Glutamatergic neuron (in vitro differentiated cells): ENCODE results near the gene MAZ. TPM values are rescaled to one million over a fixed set of nuclear protein-coding genes. Genes with fewer than 3 reads are reported as not detected.

Experiments
- total RNA-seq: library from RNA; stranded (reverse); fragmentation: NEBNext Ultra II Directional; extraction: Animal tissue kit (Norgen Biotek cat#: 25700); gene quantifications from one replicate; pipeline ENCODE4 v1.2.1, GENCODE V29; 2021; ENCODE audit not compliant: unreplicated experiment

Gene MAZ
- total RNA-seq, 1 donor from 2014 or later = 369 TPM

Other genes starting within 250 kb of the MAZ start
- gene SPN, start 143.3 kb upstream of the MAZ start, total RNA-seq = 0.27 TPM
- gene QPRT, start 127.3 kb upstream of the MAZ start, total RNA-seq = 34.7 TPM
- not detected for gene C16orf54, start 60.5 kb upstream of the MAZ start, total RNA-seq
- not detected for gene ZG16, start 28.3 kb upstream of the MAZ start, total RNA-seq
- gene KIF22, start 15.8 kb upstream of the MAZ start, total RNA-seq = 31.9 TPM
- gene PRRT2, start 5.7 kb downstream of the MAZ start, total RNA-seq = 91.0 TPM
- 110 TPM for gene PAGR1, start 9.6 kb downstream of the MAZ start, total RNA-seq
- gene MVP, start 13.9 kb downstream of the MAZ start, total RNA-seq = 82.7 TPM
- gene CDIPT, start 56.7 kb downstream of the MAZ start, total RNA-seq = 71.0 TPM
- gene SEZ6L2, start 93.0 kb downstream of the MAZ start, total RNA-seq = 176 TPM
- gene ASPHD1, start 94.0 kb downstream of the MAZ start, total RNA-seq = 56.4 TPM
- 18.4 TPM for gene KCTD13, start 119.7 kb downstream of the MAZ start, total RNA-seq
- gene TMEM219, start 155.6 kb downstream of the MAZ start, total RNA-seq = 88.0 TPM
- 58.5 TPM for gene TAOK2, start 167.3 kb downstream of the MAZ start, total RNA-seq
- gene HIRIP3, start 189.1 kb downstream of the MAZ start, total RNA-seq = 12.2 TPM
- 71.4 TPM for gene INO80E, start 189.7 kb downstream of the MAZ start, total RNA-seq
- gene DOC2A, start 204.5 kb downstream of the MAZ start, total RNA-seq = 4.2 TPM
- not detected for gene C16orf92, start 216.7 kb downstream of the MAZ start, total RNA-seq
- 253 TPM for gene TLCD3B, start 224.7 kb downstream of the MAZ start, total RNA-seq